Lower lobe of right lung (tissue), 2 donors: Measurements from ENCODE around the gene MIER1. TPM values are rescaled to one million over a fixed set of nuclear protein-coding genes. Genes with fewer than 3 reads are reported as not detected.
A peak's percentile ranks its signal among the peaks of the same experiment; 100 is the strongest.

Source experiments
- ATAC-seq, 2 donors: fragments of 200-7000 bp; cut with Tn5 transposase; one replicate each; pipeline ENCODE4 v1.9.1; 2020 to 2022; ENCODE audit warnings: mild to moderate bottlenecking in 2 of 2, moderate library complexity in 2 of 2
- DNase-seq: peaks from one replicate; pipeline ENCODE4 v3.0.0-alpha.2; 2020
- H3K27ac ChIP-seq: fragments of 200-600 bp; one replicate; pipeline ENCODE4 v1.8.0; 2022
- H3K27me3 ChIP-seq: fragments of 200-600 bp; one replicate; pipeline ENCODE4 v1.8.0; 2022; ENCODE audit warnings: low read depth
- H3K36me3 ChIP-seq: fragments of 200-600 bp; one replicate; pipeline ENCODE4 v1.8.0; 2022; ENCODE audit warnings: mild to moderate bottlenecking
- H3K4me1 ChIP-seq: fragments of 200-600 bp; one replicate; pipeline ENCODE4 v1.8.0; 2022
- H3K4me3 ChIP-seq: fragments of 200-600 bp; one replicate; pipeline ENCODE4 v1.8.0; 2022; ENCODE audit warnings: mild to moderate bottlenecking
- H3K9me3 ChIP-seq: fragments of 200-600 bp; one replicate; pipeline ENCODE4 v1.8.0; 2022
- intact Hi-C: fragments of 100-400 bp; cut with DNase I; formaldehyde crosslinking; loops from one replicate; pipeline ENCODE4 v1.11.0; 2022
- total RNA-seq: library from RNA; stranded (reverse); fragmentation: NEBNext Ultra II Directional; extraction: Animal tissue kit (Norgen Biotek cat#: 25700); gene quantifications from one replicate; pipeline ENCODE4 v1.2.1, GENCODE V29; 2021
- TF ChIP-seq, protein P1 (sequence below): fragments of 200-600 bp; IDR thresholded peaks from one replicate; pipeline ENCODE4 v1.8.0; 2022; ENCODE audit warnings: antibody characterized with exemption, mild to moderate bottlenecking
- donor health status: DM: no; HTN: yes; CAD: no; lungs with severe emphysema.

MIER1 gene
- total RNA-seq, 1 donor from 2014 or later: 44.0 TPM

DNA sequence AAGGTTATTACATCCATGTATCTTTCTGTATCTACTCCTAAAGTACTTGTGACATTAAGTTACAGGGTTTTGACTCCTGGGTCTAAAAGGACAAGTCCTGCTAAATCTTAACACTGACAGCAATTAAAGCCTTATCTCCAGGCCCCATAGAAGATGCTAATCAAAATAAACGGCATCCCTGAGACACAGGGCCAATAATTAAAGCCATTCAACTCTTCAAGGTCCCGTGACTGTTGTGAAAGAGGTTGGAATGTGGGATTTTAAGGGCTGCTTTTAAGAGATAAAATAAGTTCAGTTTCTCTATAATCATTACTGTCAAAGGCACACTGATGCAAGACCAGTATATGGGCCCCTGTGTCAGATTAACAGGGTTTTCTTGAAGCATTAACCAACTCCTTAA, 8.5 kb upstream of the MIER1 start:
- DNase-seq (no peak), ATAC-seq (no peak)
- H3K9me3 ChIP-seq: no peaks in the 10 kb centered on the region
- H3K4me3 ChIP-seq: no peak overlapping the region
- H3K27ac ChIP-seq: no peak overlapping the region
- H3K36me3 ChIP-seq: no peaks in the 10 kb centered on the region
- intact Hi-C loops: no loop called here
- H3K27me3 ChIP-seq: no peaks in the 10 kb centered on the region
- TF ChIP-seq, protein P1, sequence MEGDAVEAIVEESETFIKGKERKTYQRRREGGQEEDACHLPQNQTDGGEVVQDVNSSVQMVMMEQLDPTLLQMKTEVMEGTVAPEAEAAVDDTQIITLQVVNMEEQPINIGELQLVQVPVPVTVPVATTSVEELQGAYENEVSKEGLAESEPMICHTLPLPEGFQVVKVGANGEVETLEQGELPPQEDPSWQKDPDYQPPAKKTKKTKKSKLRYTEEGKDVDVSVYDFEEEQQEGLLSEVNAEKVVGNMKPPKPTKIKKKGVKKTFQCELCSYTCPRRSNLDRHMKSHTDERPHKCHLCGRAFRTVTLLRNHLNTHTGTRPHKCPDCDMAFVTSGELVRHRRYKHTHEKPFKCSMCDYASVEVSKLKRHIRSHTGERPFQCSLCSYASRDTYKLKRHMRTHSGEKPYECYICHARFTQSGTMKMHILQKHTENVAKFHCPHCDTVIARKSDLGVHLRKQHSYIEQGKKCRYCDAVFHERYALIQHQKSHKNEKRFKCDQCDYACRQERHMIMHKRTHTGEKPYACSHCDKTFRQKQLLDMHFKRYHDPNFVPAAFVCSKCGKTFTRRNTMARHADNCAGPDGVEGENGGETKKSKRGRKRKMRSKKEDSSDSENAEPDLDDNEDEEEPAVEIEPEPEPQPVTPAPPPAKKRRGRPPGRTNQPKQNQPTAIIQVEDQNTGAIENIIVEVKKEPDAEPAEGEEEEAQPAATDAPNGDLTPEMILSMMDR: no peak
- no peaks in the 10 kb centered on the region for H3K4me1 ChIP-seq

DNA sequence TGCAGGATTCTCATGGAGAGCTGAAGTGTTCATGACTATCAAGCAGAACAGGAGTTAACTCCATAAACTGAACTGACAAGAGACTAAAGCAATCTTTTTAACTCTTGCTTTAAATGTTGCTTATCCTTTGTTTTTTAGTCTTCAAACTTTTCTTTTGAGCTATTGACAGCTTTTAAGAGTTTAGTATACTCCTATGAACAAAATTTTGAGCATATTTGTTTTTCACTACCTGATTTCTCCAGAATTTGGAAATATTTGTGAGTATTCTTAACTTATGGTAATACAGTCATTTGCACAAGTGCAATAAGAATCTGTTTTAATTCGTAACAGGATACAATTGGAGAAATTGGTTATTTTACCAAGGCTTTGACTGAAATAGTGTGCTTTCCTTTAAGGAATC, 7.3 kb upstream of the MIER1 start:
- no peak for DNase-seq
- TF ChIP-seq, protein P1: no peak
- Histone ChIP-seq H3K27me3 (no peaks in the 10 kb centered on the region), H3K4me3 (no peak overlapping the region), H3K36me3 (no peaks in the 10 kb centered on the region), H3K4me1 (no peaks in the 10 kb centered on the region), H3K9me3 (no peaks in the 10 kb centered on the region), H3K27ac (no peak overlapping the region)
- no peak for ATAC-seq
- intact Hi-C loops: no loop called here

DNA sequence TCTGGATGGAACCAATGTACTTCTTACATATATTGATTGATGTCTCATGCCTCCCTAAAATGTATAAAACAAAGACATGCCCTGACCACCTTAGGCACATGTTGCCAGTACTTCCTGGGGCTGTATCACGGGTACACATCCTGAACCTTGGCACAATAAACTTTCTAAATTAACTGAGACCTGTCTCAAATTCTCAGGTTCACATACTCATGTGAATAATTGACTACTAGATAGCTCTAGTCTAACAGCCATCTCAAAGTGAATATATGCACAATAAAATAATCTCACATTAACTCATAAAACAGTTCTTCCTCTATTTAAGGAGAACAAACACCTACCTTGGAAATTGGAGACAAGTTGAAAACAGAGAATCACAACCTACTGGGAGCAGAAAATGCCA, 5.7 kb upstream of the MIER1 start:
- intact Hi-C loops: no loop called here
- no peak for ATAC-seq
- TF ChIP-seq, protein P1: no peak
- Histone ChIP-seq H3K4me3 (no peak overlapping the region), H3K4me1 (peaks cover 11% of the 10 kb centered on the region), H3K9me3 (no peaks in the 10 kb centered on the region), H3K27ac (no peak overlapping the region), H3K27me3 (no peaks in the 10 kb centered on the region), H3K36me3 (no peaks in the 10 kb centered on the region)
- no peak for DNase-seq

DNA sequence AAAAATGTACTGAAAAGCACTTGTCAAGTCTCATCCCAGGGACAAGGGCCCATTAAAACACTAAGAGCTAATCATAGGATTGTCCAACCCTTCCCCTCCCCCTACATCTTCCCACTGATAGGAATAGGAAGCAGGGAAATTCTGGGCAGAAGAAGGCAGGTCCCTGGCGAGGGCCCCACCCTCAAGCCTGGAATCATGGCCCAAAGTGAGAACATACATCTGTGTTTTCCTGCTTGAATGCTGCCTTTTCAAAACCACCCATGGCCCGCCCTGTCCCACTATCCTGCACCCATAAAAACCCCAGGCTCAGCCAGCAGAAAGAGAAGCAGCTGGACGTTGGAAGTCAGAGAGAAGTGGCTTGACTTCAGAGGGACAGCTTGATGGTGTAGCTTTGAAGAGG, 5.0 kb upstream of the MIER1 start:
- Histone ChIP-seq H3K9me3 (no peaks in the 10 kb centered on the region), H3K27me3 (no peaks in the 10 kb centered on the region), H3K4me3 (no peak overlapping the region), H3K27ac (no peak overlapping the region), H3K4me1 (peaks cover 12% of the 10 kb centered on the region), H3K36me3 (no peaks in the 10 kb centered on the region)
- intact Hi-C loops: no loop called here
- TF ChIP-seq, protein P1: no peak
- no peak for ATAC-seq
- no peak for DNase-seq

DNA sequence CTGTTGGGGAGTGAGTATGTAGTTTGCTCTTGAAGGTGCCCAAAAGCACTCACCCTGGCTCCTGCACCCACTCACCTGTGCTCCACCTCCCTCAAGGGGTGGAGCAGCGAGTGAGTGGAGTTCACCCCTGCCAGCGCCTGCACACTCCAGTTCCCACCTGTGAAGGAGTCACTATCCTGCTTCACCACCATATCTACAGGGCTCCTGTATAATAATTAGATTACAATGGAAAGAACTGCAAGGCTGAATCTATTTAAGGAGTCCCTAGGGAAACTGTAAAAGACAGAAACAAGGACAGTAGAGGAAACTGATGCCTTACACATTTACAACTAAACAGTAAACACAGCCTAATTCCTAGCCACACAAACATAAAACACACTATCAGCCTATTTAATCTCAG, 4.2 kb upstream of the MIER1 start:
- intact Hi-C loops: no loop called here
- no peak for ATAC-seq
- no peaks in the 10 kb centered on the region for H3K27me3 ChIP-seq
- no peaks in the 10 kb centered on the region for H3K36me3 ChIP-seq
- H3K27ac ChIP-seq: no peak overlapping the region
- TF ChIP-seq, protein P1: no peak
- DNase-seq: no peak
- H3K4me1 ChIP-seq: peaks cover 12% of the 10 kb centered on the region
- no peak overlapping the region for H3K4me3 ChIP-seq
- H3K9me3 ChIP-seq: no peaks in the 10 kb centered on the region

DNA sequence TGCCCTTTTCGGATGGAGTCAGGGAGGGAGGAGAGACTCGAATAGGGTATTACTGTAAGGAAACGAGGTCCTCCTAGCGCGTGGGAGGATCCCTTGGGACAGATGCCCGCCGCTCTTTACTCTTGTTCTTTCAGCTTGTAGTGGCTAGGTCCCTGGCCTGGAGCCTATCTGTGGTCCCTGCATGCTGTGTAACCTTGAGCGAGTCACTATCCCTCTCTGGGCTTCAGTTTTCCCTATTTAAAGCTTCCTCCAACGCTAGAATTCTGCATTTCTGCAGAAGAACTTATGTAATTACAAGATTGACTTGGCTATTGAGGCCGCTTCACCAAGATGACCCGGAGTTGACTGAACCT, 744 bp downstream of the MIER1 start:
- no peaks in the 10 kb centered on the region for H3K27me3 ChIP-seq
- no peaks in the 10 kb centered on the region for H3K36me3 ChIP-seq
- DNase-seq (no peak), ATAC-seq (no peak)
- H3K9me3 ChIP-seq: no peaks in the 10 kb centered on the region
- TF ChIP-seq, protein P1: no peak
- peaks cover 31% of the 10 kb centered on the region for H3K4me1 ChIP-seq
- intact Hi-C loops: no loop called here
- peak overlapping the region; percentile 96 for H3K27ac ChIP-seq
- H3K4me3 ChIP-seq: peak overlapping the region; percentile 79
